Activated naive CD4-positive, alpha-beta T cell treated with anti-CD3 and anti-CD28 coated beads, Interleukin-2, amount 50 U/mL, for 72 hours (primary cell): Measurements from ENCODE around the gene FAM13C. TPM values are rescaled to one million over a fixed set of nuclear protein-coding genes. Genes with fewer than 3 reads are reported as not detected.

Source experiments
- total RNA-seq, 2 donors: library from RNA; stranded (reverse); gene quantifications; one replicate each; pipeline ENCODE4 v1.2.3, GENCODE V29; 2022

The FAM13C gene
- total RNA-seq, 2 donors from 2014 or later, result 0.18 TPM; not detected in 1

Other genes starting within 250 kb of the FAM13C start
- gene PHYHIPL, start 185.9 kb downstream of the FAM13C start, total RNA-seq, result not detected